Measurements from ENCODE around the gene MGAT5.

Gene MGAT5

GRCh38 chr2:134230885-134231284 lies 23.0 kb upstream of the MGAT5 start:
- in situ Hi-C loops (cut with MboI; ENCODE audit: low sequenced_read_pairs) = no loop called here

- in situ Hi-C loops (cut with MboI; ENCODE audit: low sequenced_read_pairs) = no loop called here
Measured at GRCh38 chr2:134231301-134231964, 22.4 kb upstream of the MGAT5 start.

GRCh38 chr2:134231965-134232340 lies 21.9 kb upstream of the MGAT5 start:
- in situ Hi-C loops (cut with MboI; ENCODE audit: low sequenced_read_pairs) = no loop called here

GRCh38 chr2:134232461-134232860 lies 21.4 kb upstream of the MGAT5 start:
- in situ Hi-C loops (cut with MboI; ENCODE audit: low sequenced_read_pairs) = no loop called here

GRCh38 chr2:134232868-134233727 lies 20.8 kb upstream of the MGAT5 start:
- in situ Hi-C loops (cut with MboI; ENCODE audit: low sequenced_read_pairs) = no loop called here

GRCh38 chr2:134233728-134234136 lies 20.1 kb upstream of the MGAT5 start:
- in situ Hi-C loops (cut with MboI; ENCODE audit: low sequenced_read_pairs) = no loop called here

GRCh38 chr2:134234535-134234934 lies 19.3 kb upstream of the MGAT5 start:
- in situ Hi-C loops (cut with MboI; ENCODE audit: low sequenced_read_pairs) = no loop called here

- in situ Hi-C loops (cut with MboI; ENCODE audit: low sequenced_read_pairs) = no loop called here
Measured at GRCh38 chr2:134235510-134236144, 18.2 kb upstream of the MGAT5 start.

GRCh38 chr2:134238371-134238770 lies 15.5 kb upstream of the MGAT5 start:
- in situ Hi-C loops (cut with MboI; ENCODE audit: low sequenced_read_pairs) = no loop called here

- in situ Hi-C loops (cut with MboI; ENCODE audit: low sequenced_read_pairs) = no loop called here
Measured at GRCh38 chr2:134240061-134240460, 13.8 kb upstream of the MGAT5 start.

GRCh38 chr2:134241911-134242310 lies 12.0 kb upstream of the MGAT5 start:
- in situ Hi-C loops (cut with MboI; ENCODE audit: low sequenced_read_pairs) = no loop called here

- in situ Hi-C loops (cut with MboI; ENCODE audit: low sequenced_read_pairs) = no loop called here
Measured at GRCh38 chr2:134243244-134243643, 10.6 kb upstream of the MGAT5 start.

GRCh38 chr2:134244086-134244485 lies 9.8 kb upstream of the MGAT5 start:
- in situ Hi-C loops (cut with MboI; ENCODE audit: low sequenced_read_pairs) = no loop called here

GRCh38 chr2:134244587-134244986 lies 9.3 kb upstream of the MGAT5 start:
- in situ Hi-C loops (cut with MboI; ENCODE audit: low sequenced_read_pairs) = no loop called here

GRCh38 chr2:134245340-134245984 lies 8.4 kb upstream of the MGAT5 start:
- in situ Hi-C loops (cut with MboI; ENCODE audit: low sequenced_read_pairs) = no loop called here

GRCh38 chr2:134246154-134246874 lies 7.6 kb upstream of the MGAT5 start:
- in situ Hi-C loops (cut with MboI; ENCODE audit: low sequenced_read_pairs) = no loop called here

GRCh38 chr2:134247679-134248078 lies 6.2 kb upstream of the MGAT5 start:
- in situ Hi-C loops (cut with MboI; ENCODE audit: low sequenced_read_pairs) = no loop called here

GRCh38 chr2:134248913-134249312 lies 5.0 kb upstream of the MGAT5 start:
- in situ Hi-C loops (cut with MboI; ENCODE audit: low sequenced_read_pairs) = no loop called here

GRCh38 chr2:134249755-134250154 lies 4.1 kb upstream of the MGAT5 start:
- in situ Hi-C loops (cut with MboI; ENCODE audit: low sequenced_read_pairs) = no loop called here

GRCh38 chr2:134250840-134251461 lies 2.9 kb upstream of the MGAT5 start:
- in situ Hi-C loops (cut with MboI; ENCODE audit: low sequenced_read_pairs) = no loop called here

All from HL-60/S4 treated with phorbol 12-myristate 13-acetate at 8.2 ng/mL for 4 days and 3 days (cell line).